ENCODE results near the gene DMRT1.
"Not testable (repeated sequence)": the region's sequence is repeated elsewhere in the genome, so short reads cannot be mapped to it uniquely, and the experiment has no call there.

The DMRT1 gene

GRCh38 chr9:861525-861924, 20.0 kb downstream of the DMRT1 start:
- not testable (repeated sequence) for DNase-seq

GRCh38 chr9:875119-875962, 33.8 kb downstream of the DMRT1 start:
- no peak for DNase-seq

GRCh38 chr9:876425-876824, 34.9 kb downstream of the DMRT1 start:
- no peak for DNase-seq

- no peak for DNase-seq
Observed at GRCh38 chr9:878239-878638, 36.7 kb downstream of the DMRT1 start.

GRCh38 chr9:880725-881124, 39.2 kb downstream of the DMRT1 start:
- DNase-seq, result no peak

- no peak for DNase-seq
Observed at GRCh38 chr9:882416-882924, 41.0 kb downstream of the DMRT1 start.

GRCh38 chr9:883011-883410, 41.5 kb downstream of the DMRT1 start:
- DNase-seq, result no peak

GRCh38 chr9:886886-887285, 45.4 kb downstream of the DMRT1 start:
- no peak for DNase-seq

- no peak for DNase-seq
Observed at GRCh38 chr9:892123-892522, 50.6 kb downstream of the DMRT1 start.

GRCh38 chr9:893115-893514, 51.6 kb downstream of the DMRT1 start:
- DNase-seq, result no peak

- DNase-seq, result peak; percentile 1
Observed at GRCh38 chr9:893843-894420, 52.4 kb downstream of the DMRT1 start.

- DNase-seq, result no peak
Observed at GRCh38 chr9:899440-900184, 58.1 kb downstream of the DMRT1 start.

- DNase-seq, result no peak
Observed at GRCh38 chr9:903886-904285, 62.4 kb downstream of the DMRT1 start.

GRCh38 chr9:905906-906305, 64.4 kb downstream of the DMRT1 start:
- DNase-seq, result no peak

- DNase-seq, result no peak
Observed at GRCh38 chr9:908536-909205, 67.2 kb downstream of the DMRT1 start.

- DNase-seq, result no peak
Observed at GRCh38 chr9:911005-911404, 69.5 kb downstream of the DMRT1 start.

GRCh38 chr9:912776-913175, 71.3 kb downstream of the DMRT1 start:
- no peak for DNase-seq

GRCh38 chr9:913526-913925, 72.0 kb downstream of the DMRT1 start:
- not testable (repeated sequence) for DNase-seq

GRCh38 chr9:917730-918129, 76.2 kb downstream of the DMRT1 start:
- DNase-seq, result no peak

- DNase-seq, result no peak
Observed at GRCh38 chr9:920927-921326, 79.4 kb downstream of the DMRT1 start.

GRCh38 chr9:922171-922570, 80.7 kb downstream of the DMRT1 start:
- DNase-seq, result no peak

- DNase-seq, result no peak
Observed at GRCh38 chr9:922731-923130, 81.2 kb downstream of the DMRT1 start.

GRCh38 chr9:926976-927375, 85.5 kb downstream of the DMRT1 start:
- DNase-seq, result no peak

Data from COR-L47 (cell line).